Hepatocyte (in vitro differentiated cells): ENCODE data around the gene GPR39. TPM values are rescaled to one million over a fixed set of nuclear protein-coding genes. Genes with fewer than 3 reads are reported as not detected.

Experiments
- DNase-seq: peaks from one replicate; pipeline ENCODE4 v3.0.0-alpha.2; 2016; ENCODE audit warnings: low spot score
- H2AFZ ChIP-seq: fragments of 200-600 bp; sonication (generic); 2 replicates; pipeline ENCODE4 v1.6.0; 2016; ENCODE audit warnings: antibody characterized with exemption, mild to moderate bottlenecking
- H3K27ac ChIP-seq: fragments of 200-600 bp; sonication (generic); 2 replicates; pipeline ENCODE4 v1.5.1; 2016; ENCODE audit warnings: mild to moderate bottlenecking
- H3K27me3 ChIP-seq: fragments of 200-600 bp; sonication (generic); 2 replicates; pipeline ENCODE4 v1.6.1; 2016
- H3K36me3 ChIP-seq: fragments of 200-600 bp; sonication (generic); replicated peaks from 2 replicates; pipeline ENCODE4 v1.5.1; 2016; ENCODE audit warnings: low read depth; ENCODE audit not compliant: insufficient read depth
- H3K4me1 ChIP-seq: fragments of 200-600 bp; sonication (generic); 2 replicates; pipeline ENCODE4 v1.5.1; 2016; ENCODE audit warnings: mild to moderate bottlenecking, moderate library complexity; ENCODE audit not compliant: insufficient read depth
- H3K4me2 ChIP-seq: fragments of 200-600 bp; sonication (generic); 2 replicates; pipeline ENCODE4 v1.6.0; 2016
- H3K4me3 ChIP-seq: fragments of 200-600 bp; sonication (generic); 2 replicates; pipeline ENCODE4 v1.5.1; 2016; ENCODE audit warnings: mild to moderate bottlenecking
- H3K79me2 ChIP-seq: fragments of 200-600 bp; sonication (generic); 2 replicates; pipeline ENCODE4 v1.6.0; 2017; ENCODE audit warnings: mild to moderate bottlenecking
- H3K9me2 ChIP-seq: fragments of 200-600 bp; sonication (generic); replicated peaks from 2 replicates; pipeline ENCODE4 v1.6.0; 2017; ENCODE audit warnings: mild to moderate bottlenecking; ENCODE audit not compliant: insufficient read depth
- H3K9me3 ChIP-seq: fragments of 200-600 bp; sonication (generic); 2 replicates; pipeline ENCODE4 v1.5.1; 2016; ENCODE audit warnings: low read depth, mild to moderate bottlenecking
- H4K20me1 ChIP-seq: fragments of 200-600 bp; sonication (generic); 2 replicates; pipeline ENCODE4 v1.6.0; 2016; ENCODE audit warnings: mild to moderate bottlenecking; ENCODE audit not compliant: insufficient read depth, poor library complexity, severe bottlenecking
- EZH2 ChIP-seq: fragments of 200-600 bp; sonication (generic); IDR thresholded peaks from 2 replicates; pipeline ENCODE4 v1.6.1; 2016; ENCODE audit warnings: antibody characterized with exemption, mild to moderate bottlenecking, borderline replicate concordance
- EZH2phosphoT487 ChIP-seq: fragments of 200-600 bp; sonication (generic); IDR thresholded peaks from one replicate; pipeline ENCODE4 v1.6.1; 2018; ENCODE audit warnings: antibody characterized with exemption, mild to moderate bottlenecking, low read depth, moderate library complexity; ENCODE audit not compliant: unreplicated experiment, severe bottlenecking
- WGBS: methylation state at CpG from one replicate; pipeline ENCODE4 v1.1.6; 2016; ENCODE audit warnings: low lambda C conversion rate; ENCODE audit errors: missing lambda C conversion rate; 5-methylcytosine and 5-hydroxymethylcytosine counted together
- polyA plus RNA-seq: library from polyadenylated mRNA; unstranded; fragments of >200 nt; fragmentation: Nextera tagmentation; extraction: Ambion mirVana; gene quantifications from 2 replicates; pipeline ENCODE4 v1.2.1, GENCODE V29; 2016
- total RNA-seq: library from RNA; depleted of rRNA; stranded (reverse); fragments of >200 nt; gene quantifications from 2 replicates; pipeline ENCODE4 v1.2.3, GENCODE V29; 2014
- TF ChIP-seq, protein P1 (sequence below): fragments of 200-600 bp; sonication (generic); IDR thresholded peaks from 2 replicates; pipeline ENCODE4 v1.5.1; 2016; ENCODE audit warnings: antibody characterized with exemption, mild to moderate bottlenecking; ENCODE audit not compliant: poor library complexity

Gene GPR39
- total and polyA plus RNA-seq, 2 experiments from 2014 or later, result 11.1 to 14.5 TPM

DNA sequence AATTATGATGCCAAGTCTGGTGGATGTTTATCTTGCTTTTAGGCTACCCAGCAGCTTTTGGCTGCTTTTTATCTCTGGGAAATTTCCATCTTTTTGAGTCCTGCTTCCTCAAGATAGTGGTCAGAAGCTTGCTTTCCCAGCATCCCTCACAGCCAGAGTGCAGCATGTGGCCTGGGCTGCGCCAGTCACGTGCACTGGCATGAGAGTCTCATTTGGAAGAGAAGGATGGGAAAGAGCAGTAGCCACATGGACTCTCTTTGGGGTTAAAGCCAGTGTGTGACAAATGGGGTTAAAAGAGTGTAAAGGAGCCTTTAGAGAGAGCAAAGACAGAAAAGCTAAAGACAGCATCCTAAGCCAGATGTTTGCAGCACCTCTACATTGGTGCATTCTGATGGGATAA lies 12.7 kb downstream of the GPR39 start:
- WGBS, result 92% methylated on average over 2 of the region's 2 CpGs
- DNase-seq, result no peak
- Histone ChIP-seq H3K4me2 (no peak overlapping the region), H3K36me3 (no peaks in the 10 kb centered on the region), H3K9me3 (no peaks in the 10 kb centered on the region), H3K4me3 (no peak overlapping the region), H3K27ac (no peak overlapping the region), H3K9me2 (no peaks in the 10 kb centered on the region), H4K20me1 (no peaks in the 10 kb centered on the region), H2AFZ (no peak overlapping the region), H3K4me1 (peaks cover 10% of the 10 kb centered on the region), H3K27me3 (no peaks in the 10 kb centered on the region), H3K79me2 (peaks cover 66% of the 10 kb centered on the region)
- TF ChIP-seq, protein P1, sequence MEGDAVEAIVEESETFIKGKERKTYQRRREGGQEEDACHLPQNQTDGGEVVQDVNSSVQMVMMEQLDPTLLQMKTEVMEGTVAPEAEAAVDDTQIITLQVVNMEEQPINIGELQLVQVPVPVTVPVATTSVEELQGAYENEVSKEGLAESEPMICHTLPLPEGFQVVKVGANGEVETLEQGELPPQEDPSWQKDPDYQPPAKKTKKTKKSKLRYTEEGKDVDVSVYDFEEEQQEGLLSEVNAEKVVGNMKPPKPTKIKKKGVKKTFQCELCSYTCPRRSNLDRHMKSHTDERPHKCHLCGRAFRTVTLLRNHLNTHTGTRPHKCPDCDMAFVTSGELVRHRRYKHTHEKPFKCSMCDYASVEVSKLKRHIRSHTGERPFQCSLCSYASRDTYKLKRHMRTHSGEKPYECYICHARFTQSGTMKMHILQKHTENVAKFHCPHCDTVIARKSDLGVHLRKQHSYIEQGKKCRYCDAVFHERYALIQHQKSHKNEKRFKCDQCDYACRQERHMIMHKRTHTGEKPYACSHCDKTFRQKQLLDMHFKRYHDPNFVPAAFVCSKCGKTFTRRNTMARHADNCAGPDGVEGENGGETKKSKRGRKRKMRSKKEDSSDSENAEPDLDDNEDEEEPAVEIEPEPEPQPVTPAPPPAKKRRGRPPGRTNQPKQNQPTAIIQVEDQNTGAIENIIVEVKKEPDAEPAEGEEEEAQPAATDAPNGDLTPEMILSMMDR, result no peak
- TF ChIP-seq EZH2phosphoT487, result no peak

DNA sequence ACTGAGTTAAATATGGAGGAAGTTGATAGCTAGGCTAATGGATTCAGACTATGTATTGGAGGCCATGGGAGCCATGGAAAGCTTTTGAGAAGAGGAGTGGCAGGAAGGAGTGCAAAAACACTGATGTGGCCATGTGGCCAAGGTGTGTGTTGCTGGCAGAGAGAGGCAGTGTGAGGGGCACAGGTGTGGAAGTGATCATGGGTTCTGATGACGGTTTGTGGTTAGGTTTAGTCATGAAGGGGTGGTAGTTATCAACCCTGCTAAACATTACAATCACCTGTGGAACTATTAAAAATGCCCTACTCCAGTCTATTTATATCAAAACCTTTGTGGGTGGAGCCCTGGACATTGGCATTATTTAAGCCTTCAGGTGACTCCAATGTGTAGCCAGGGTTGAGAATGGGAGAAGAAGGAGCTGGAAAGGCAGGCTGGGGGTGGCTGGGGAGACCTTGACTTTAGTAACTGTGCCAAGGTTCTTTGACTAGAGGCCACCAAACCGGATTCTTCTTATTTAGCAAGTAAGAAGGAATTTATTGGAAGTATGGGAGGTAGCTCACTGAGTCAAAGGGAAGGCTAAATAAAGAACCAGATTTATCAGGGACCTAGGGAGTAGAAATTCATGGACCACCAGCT lies 13.5 kb downstream of the GPR39 start:
- H3K4me1 ChIP-seq, result peaks cover 10% of the 10 kb centered on the region
- H3K4me3 ChIP-seq, result no peak overlapping the region
- peaks cover 65% of the 10 kb centered on the region for H3K79me2 ChIP-seq
- no peak overlapping the region for H2AFZ ChIP-seq
- H3K27ac ChIP-seq, result no peak overlapping the region
- no peaks in the 10 kb centered on the region for H3K9me2 ChIP-seq
- no peak for TF ChIP-seq EZH2phosphoT487
- TF ChIP-seq EZH2, result no peak
- TF ChIP-seq, protein P1, result no peak
- no peak for DNase-seq
- H3K9me3 ChIP-seq, result no peaks in the 10 kb centered on the region
- H3K36me3 ChIP-seq, result no peaks in the 10 kb centered on the region
- H3K4me2 ChIP-seq, result no peak overlapping the region
- no peaks in the 10 kb centered on the region for H4K20me1 ChIP-seq
- no peaks in the 10 kb centered on the region for H3K27me3 ChIP-seq
- WGBS, result 91% methylated on average over 2 of the region's 2 CpGs

GRCh38 chr2:132430895-132431294 lies 14.3 kb downstream of the GPR39 start:
- no peak overlapping the region for H2AFZ ChIP-seq
- no peaks in the 10 kb centered on the region for H3K9me3 ChIP-seq
- no peak for TF ChIP-seq EZH2phosphoT487
- TF ChIP-seq, protein P1, result no peak
- TF ChIP-seq EZH2, result no peak
- no peak overlapping the region for H3K4me3 ChIP-seq
- no peaks in the 10 kb centered on the region for H3K27me3 ChIP-seq
- peaks cover 59% of the 10 kb centered on the region for H3K79me2 ChIP-seq
- no peak for DNase-seq
- H4K20me1 ChIP-seq, result no peaks in the 10 kb centered on the region
- no peaks in the 10 kb centered on the region for H3K9me2 ChIP-seq
- no peak overlapping the region for H3K4me2 ChIP-seq
- H3K36me3 ChIP-seq, result no peaks in the 10 kb centered on the region
- no peak overlapping the region for H3K27ac ChIP-seq
- peaks cover 1% of the 10 kb centered on the region for H3K4me1 ChIP-seq
